GM11168 (cell line): ENCODE measurements around the gene NAB2.
"Not testable (repeated sequence)": the region's sequence is repeated elsewhere in the genome, so short reads cannot be mapped to it uniquely, and the experiment has no call there.

ENCODE experiments used
- in situ Hi-C: fragments of 300-500 bp; cut with MboI; formaldehyde crosslinking; loops from one replicate; pipeline ENCODE4 v1.12.0; 2022; ENCODE audit warnings: low sequenced_read_pairs; ENCODE audit not compliant: unreplicated experiment

The NAB2 gene

GRCh38 chr12:57088354-57089270 lies at the start of gene NAB2:
Gene NAB2, plus strand, starts transcription at chr12:57089114. Its CDS starts 158 bp downstream, at chr12:57089272.
- in situ Hi-C loops = no loop called here

- in situ Hi-C loops = no loop called here
Observed at GRCh38 chr12:57040211-57040610, 48.7 kb upstream of the NAB2 start.

GRCh38 chr12:57040750-57041149 lies 48.2 kb upstream of the NAB2 start:
- in situ Hi-C loops = no loop called here

GRCh38 chr12:57042695-57043094 lies 46.2 kb upstream of the NAB2 start:
- in situ Hi-C loops = no loop called here

GRCh38 chr12:57044468-57044867 lies 44.4 kb upstream of the NAB2 start:
- in situ Hi-C loops = no loop called here

GRCh38 chr12:57044889-57045288 lies 44.0 kb upstream of the NAB2 start:
- in situ Hi-C loops = no loop called here

GRCh38 chr12:57046086-57046791 lies 42.7 kb upstream of the NAB2 start:
- in situ Hi-C loops = no loop called here

- in situ Hi-C loops = no loop called here
Observed at GRCh38 chr12:57046947-57047890, 41.7 kb upstream of the NAB2 start.

GRCh38 chr12:57047981-57048380 lies 40.9 kb upstream of the NAB2 start:
- in situ Hi-C loops = no loop called here

- in situ Hi-C loops = no loop called here
Observed at GRCh38 chr12:57048423-57049118, 40.3 kb upstream of the NAB2 start.

GRCh38 chr12:57049119-57049446 lies 39.8 kb upstream of the NAB2 start:
- in situ Hi-C loops = no loop called here

- in situ Hi-C loops = no loop called here
Observed at GRCh38 chr12:57049890-57050289, 39.0 kb upstream of the NAB2 start, which contains the start of gene MYO1A. Gene MYO1A, minus strand, starts transcription at chr12:57050129. Its CDS starts 1,806 bp downstream, at chr12:57048323.

GRCh38 chr12:57051011-57051410 lies 37.9 kb upstream of the NAB2 start:
- in situ Hi-C loops = no loop called here

GRCh38 chr12:57053146-57053545 lies 35.8 kb upstream of the NAB2 start:
- in situ Hi-C loops = not testable (repeated sequence)

GRCh38 chr12:57053901-57054300 lies 35.0 kb upstream of the NAB2 start:
- in situ Hi-C loops = not testable (repeated sequence)

GRCh38 chr12:57055824-57056223 lies 33.1 kb upstream of the NAB2 start:
- in situ Hi-C loops = no loop called here

- in situ Hi-C loops = no loop called here
Observed at GRCh38 chr12:57057067-57057751, 31.7 kb upstream of the NAB2 start.

- in situ Hi-C loops = no loop called here
Observed at GRCh38 chr12:57058454-57058853, 30.5 kb upstream of the NAB2 start.

GRCh38 chr12:57063991-57064685 lies 24.8 kb upstream of the NAB2 start:
- in situ Hi-C loops = no loop called here
